GM20431 (cell line): ENCODE measurements around the gene FRS3.

Source experiments
- in situ Hi-C: fragments of 300-500 bp; cut with MseI, MboI; formaldehyde crosslinking; loops from one replicate; pipeline ENCODE4 v1.15.0; 2020; ENCODE audit warnings: low sequenced_read_pairs; ENCODE audit not compliant: unreplicated experiment

Gene FRS3

GRCh38 chr6:41732149-41732548, 47.6 kb downstream of the FRS3 start:
- in situ Hi-C loops = no loop called here

- in situ Hi-C loops = no loop called here
These were observed 48.1 kb downstream of the FRS3 start for GRCh38 chr6:41731561-41732086.

GRCh38 chr6:41730531-41731436, 48.9 kb downstream of the FRS3 start:
- in situ Hi-C loops = no loop called here

GRCh38 chr6:41729624-41730023, 50.1 kb downstream of the FRS3 start:
- in situ Hi-C loops = no loop called here

- in situ Hi-C loops = no loop called here
These were observed 50.7 kb downstream of the FRS3 start for GRCh38 chr6:41728954-41729353.

GRCh38 chr6:41728073-41728936, 51.4 kb downstream of the FRS3 start:
- in situ Hi-C loops = no loop called here

GRCh38 chr6:41727705-41728072, 52.0 kb downstream of the FRS3 start:
- in situ Hi-C loops = no loop called here

- in situ Hi-C loops = no loop called here
These were observed 52.8 kb downstream of the FRS3 start for GRCh38 chr6:41726876-41727275.

- in situ Hi-C loops = no loop called here
These were observed 54.9 kb downstream of the FRS3 start for GRCh38 chr6:41724586-41725501.

GRCh38 chr6:41724228-41724580, 55.5 kb downstream of the FRS3 start:
- in situ Hi-C loops = no loop called here

- in situ Hi-C loops = no loop called here
These were observed 56.0 kb downstream of the FRS3 start for GRCh38 chr6:41723530-41724227.

GRCh38 chr6:41722969-41723529, 56.7 kb downstream of the FRS3 start:
- in situ Hi-C loops = no loop called here

GRCh38 chr6:41721414-41721813, 58.3 kb downstream of the FRS3 start:
- in situ Hi-C loops = no loop called here

GRCh38 chr6:41720783-41721182, 58.9 kb downstream of the FRS3 start:
- in situ Hi-C loops = no loop called here

GRCh38 chr6:41720262-41720620, 59.5 kb downstream of the FRS3 start:
- in situ Hi-C loops = no loop called here
